ENCODE data around the gene KDM4D.

The KDM4D gene

GRCh38 chr11:94987378-94987777 is 13.9 kb downstream of the KDM4D start:
- Histone ChIP-seq H4K12ac (ENCODE audit: low read depth, low read length) (no peak overlapping the region), H3K9me3 (ENCODE audit: insufficient read depth, low read depth, low read length) (no peaks in the 10 kb centered on the region), H2AFZ (ENCODE audit: insufficient read depth, low read length, poor library complexity) (no peak overlapping the region), H3K9ac (ENCODE audit: low read length) (no peak overlapping the region), H3K23ac (ENCODE audit: low read length) (no peak overlapping the region), H2BK120ac (ENCODE audit: insufficient read depth, low read length, poor library complexity) (no peak overlapping the region), H3K18ac (ENCODE audit: low read length) (no peak overlapping the region), H3K36me3 (ENCODE audit: control insufficient read depth in 1 of 2, insufficient read depth in 2 of 2, low read length in 2 of 2) (no peaks in the 10 kb centered on the region), H4K8ac (ENCODE audit: low read depth, low read length) (no peak overlapping the region), H3K4me1 (ENCODE audit: control insufficient read depth in 1 of 2, insufficient read depth in 2 of 2, low read length in 2 of 2) (no peaks in the 10 kb centered on the region), H3K27me3 (ENCODE audit: insufficient read depth, low read length) (no peaks in the 10 kb centered on the region), H3K79me2 (ENCODE audit: control insufficient read depth, insufficient read depth, low read length, poor library complexity) (no peaks in the 10 kb centered on the region), H3K4me2 (ENCODE audit: low read length) (no peak overlapping the region), H3K4me3 (ENCODE audit: low read depth, low read length) (no peak overlapping the region), H3K14ac (ENCODE audit: low read length) (no peak overlapping the region), H2BK5ac (ENCODE audit: low read depth, low read length, poor library complexity) (no peak overlapping the region), H3K4ac (ENCODE audit: low read depth, low read length) (no peak overlapping the region), H2BK12ac (ENCODE audit: low read length) (no peak overlapping the region), H2AK5ac (ENCODE audit: low read length) (no peak overlapping the region), H4K91ac (ENCODE audit: low read depth, low read length) (no peak overlapping the region), H3K27ac (ENCODE audit: low read depth, low read length) (no peak overlapping the region), H3K79me1 (ENCODE audit: low read length) (no peaks in the 10 kb centered on the region)
- no peak for DNase-seq
- WGBS (ENCODE audit: extremely low coverage, insufficient coverage, insufficient read length) = no CpG with 5 or more reads among the region's 4 CpGs

DNA sequence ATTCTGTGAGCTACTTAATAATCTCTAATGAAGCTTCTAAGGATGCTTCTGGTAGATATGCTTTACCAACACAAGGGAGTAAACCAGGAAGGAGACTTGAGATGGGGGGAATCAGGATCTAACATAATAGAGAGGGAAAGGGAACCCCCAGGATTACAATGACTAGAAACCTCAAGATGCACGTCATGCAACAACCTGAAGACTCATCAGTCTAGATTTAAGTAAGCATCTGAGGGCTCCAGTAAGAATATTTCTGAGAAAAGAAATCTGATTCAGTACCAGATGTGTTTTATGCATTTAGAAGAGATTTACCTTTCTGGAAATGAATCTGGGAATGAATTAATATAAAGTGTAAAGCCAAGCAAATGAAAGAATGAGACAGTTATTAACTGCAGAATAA is 15.2 kb downstream of the KDM4D start:
- no peak overlapping the region for H2BK5ac ChIP-seq (ENCODE audit: low read depth, low read length, poor library complexity)
- no peak for DNase-seq
- H4K91ac ChIP-seq (ENCODE audit: low read depth, low read length) = no peak overlapping the region
- no peak overlapping the region for H4K8ac ChIP-seq (ENCODE audit: low read depth, low read length)
- no peak overlapping the region for H2AFZ ChIP-seq (ENCODE audit: insufficient read depth, low read length, poor library complexity)
- no peak overlapping the region for H3K4me3 ChIP-seq (ENCODE audit: low read depth, low read length)
- no peak overlapping the region for H3K27ac ChIP-seq (ENCODE audit: low read depth, low read length)
- H3K4ac ChIP-seq (ENCODE audit: low read depth, low read length) = no peak overlapping the region
- WGBS (ENCODE audit: extremely low coverage, insufficient coverage, insufficient read length) = no CpG with 5 or more reads among the region's 1 CpG
- no peaks in the 10 kb centered on the region for H3K9me3 ChIP-seq (ENCODE audit: insufficient read depth, low read depth, low read length)
- H3K36me3 ChIP-seq (ENCODE audit: control insufficient read depth in 1 of 2, insufficient read depth in 2 of 2, low read length in 2 of 2) = no peaks in the 10 kb centered on the region
- no peak overlapping the region for H3K9ac ChIP-seq (ENCODE audit: low read length)
- no peak overlapping the region for H2BK12ac ChIP-seq (ENCODE audit: low read length)
- H3K27me3 ChIP-seq (ENCODE audit: insufficient read depth, low read length) = no peaks in the 10 kb centered on the region
- no peak overlapping the region for H3K4me2 ChIP-seq (ENCODE audit: low read length)
- no peaks in the 10 kb centered on the region for H3K79me1 ChIP-seq (ENCODE audit: low read length)
- no peaks in the 10 kb centered on the region for H3K4me1 ChIP-seq (ENCODE audit: control insufficient read depth in 1 of 2, insufficient read depth in 2 of 2, low read length in 2 of 2)
- H3K14ac ChIP-seq (ENCODE audit: low read length) = no peak overlapping the region
- H2BK120ac ChIP-seq (ENCODE audit: insufficient read depth, low read length, poor library complexity) = no peak overlapping the region
- no peaks in the 10 kb centered on the region for H3K79me2 ChIP-seq (ENCODE audit: control insufficient read depth, insufficient read depth, low read length, poor library complexity)
- no peak overlapping the region for H4K12ac ChIP-seq (ENCODE audit: low read depth, low read length)
- no peak overlapping the region for H3K18ac ChIP-seq (ENCODE audit: low read length)
- H2AK5ac ChIP-seq (ENCODE audit: low read length) = no peak overlapping the region
- H3K23ac ChIP-seq (ENCODE audit: low read length) = no peak overlapping the region

- H2BK120ac ChIP-seq (ENCODE audit: insufficient read depth, low read length, poor library complexity) = no peak overlapping the region
- H3K27ac ChIP-seq (ENCODE audit: low read depth, low read length) = no peak overlapping the region
- no CpG with 5 or more reads among the region's 2 CpGs for WGBS (ENCODE audit: extremely low coverage, insufficient coverage, insufficient read length)
- H4K91ac ChIP-seq (ENCODE audit: low read depth, low read length) = no peak overlapping the region
- H3K23ac ChIP-seq (ENCODE audit: low read length) = no peak overlapping the region
- H4K12ac ChIP-seq (ENCODE audit: low read depth, low read length) = no peak overlapping the region
- no peaks in the 10 kb centered on the region for H3K27me3 ChIP-seq (ENCODE audit: insufficient read depth, low read length)
- H3K4me2 ChIP-seq (ENCODE audit: low read length) = no peak overlapping the region
- H3K9me3 ChIP-seq (ENCODE audit: insufficient read depth, low read depth, low read length) = peaks cover 4% of the 10 kb centered on the region
- no peak overlapping the region for H3K4me3 ChIP-seq (ENCODE audit: low read depth, low read length)
- H4K8ac ChIP-seq (ENCODE audit: low read depth, low read length) = no peak overlapping the region
- no peak overlapping the region for H2BK12ac ChIP-seq (ENCODE audit: low read length)
- no peak overlapping the region for H3K9ac ChIP-seq (ENCODE audit: low read length)
- DNase-seq = no peak
- no peaks in the 10 kb centered on the region for H3K79me1 ChIP-seq (ENCODE audit: low read length)
- H3K18ac ChIP-seq (ENCODE audit: low read length) = no peak overlapping the region
- no peaks in the 10 kb centered on the region for H3K36me3 ChIP-seq (ENCODE audit: control insufficient read depth in 1 of 2, insufficient read depth in 2 of 2, low read length in 2 of 2)
- no peak overlapping the region for H2AK5ac ChIP-seq (ENCODE audit: low read length)
- H3K79me2 ChIP-seq (ENCODE audit: control insufficient read depth, insufficient read depth, low read length, poor library complexity) = no peaks in the 10 kb centered on the region
- H2AFZ ChIP-seq (ENCODE audit: insufficient read depth, low read length, poor library complexity) = no peak overlapping the region
- no peak overlapping the region for H3K4ac ChIP-seq (ENCODE audit: low read depth, low read length)
- H3K4me1 ChIP-seq (ENCODE audit: control insufficient read depth in 1 of 2, insufficient read depth in 2 of 2, low read length in 2 of 2) = no peaks in the 10 kb centered on the region
- no peak overlapping the region for H3K14ac ChIP-seq (ENCODE audit: low read length)
- no peak overlapping the region for H2BK5ac ChIP-seq (ENCODE audit: low read depth, low read length, poor library complexity)
These were observed 20.0 kb downstream of the KDM4D start for GRCh38 chr11:94993400-94993943.

DNA sequence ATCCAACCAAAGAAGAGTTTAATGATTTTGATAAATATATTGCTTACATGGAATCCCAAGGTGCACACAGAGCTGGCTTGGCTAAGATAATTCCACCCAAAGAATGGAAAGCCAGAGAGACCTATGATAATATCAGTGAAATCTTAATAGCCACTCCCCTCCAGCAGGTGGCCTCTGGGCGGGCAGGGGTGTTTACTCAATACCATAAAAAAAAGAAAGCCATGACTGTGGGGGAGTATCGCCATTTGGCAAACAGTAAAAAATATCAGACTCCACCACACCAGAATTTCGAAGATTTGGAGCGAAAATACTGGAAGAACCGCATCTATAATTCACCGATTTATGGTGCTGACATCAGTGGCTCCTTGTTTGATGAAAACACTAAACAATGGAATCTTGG is 23.9 kb downstream of the KDM4D start:
- Histone ChIP-seq H2BK5ac (ENCODE audit: low read depth, low read length, poor library complexity) (no peak overlapping the region), H3K23ac (ENCODE audit: low read length) (no peak overlapping the region), H4K8ac (ENCODE audit: low read depth, low read length) (no peak overlapping the region), H3K18ac (ENCODE audit: low read length) (no peak overlapping the region), H2AFZ (ENCODE audit: insufficient read depth, low read length, poor library complexity) (no peak overlapping the region), H3K79me2 (ENCODE audit: control insufficient read depth, insufficient read depth, low read length, poor library complexity) (no peaks in the 10 kb centered on the region), H2BK120ac (ENCODE audit: insufficient read depth, low read length, poor library complexity) (no peak overlapping the region), H4K91ac (ENCODE audit: low read depth, low read length) (no peak overlapping the region), H3K4me3 (ENCODE audit: low read depth, low read length) (no peak overlapping the region), H3K4me2 (ENCODE audit: low read length) (no peak overlapping the region), H4K12ac (ENCODE audit: low read depth, low read length) (no peak overlapping the region), H3K4me1 (ENCODE audit: control insufficient read depth in 1 of 2, insufficient read depth in 2 of 2, low read length in 2 of 2) (no peaks in the 10 kb centered on the region), H2AK5ac (ENCODE audit: low read length) (no peak overlapping the region), H3K36me3 (ENCODE audit: control insufficient read depth in 1 of 2, insufficient read depth in 2 of 2, low read length in 2 of 2) (no peaks in the 10 kb centered on the region), H3K9ac (ENCODE audit: low read length) (no peak overlapping the region), H3K27ac (ENCODE audit: low read depth, low read length) (no peak overlapping the region), H3K79me1 (ENCODE audit: low read length) (no peaks in the 10 kb centered on the region), H3K27me3 (ENCODE audit: insufficient read depth, low read length) (no peaks in the 10 kb centered on the region), H3K9me3 (ENCODE audit: insufficient read depth, low read depth, low read length) (peaks cover 4% of the 10 kb centered on the region), H3K4ac (ENCODE audit: low read depth, low read length) (no peak overlapping the region), H2BK12ac (ENCODE audit: low read length) (no peak overlapping the region), H3K14ac (ENCODE audit: low read length) (no peak overlapping the region)
- DNase-seq = no peak
- no CpG with 5 or more reads among the region's 6 CpGs for WGBS (ENCODE audit: extremely low coverage, insufficient coverage, insufficient read length)

Measured in trophoblast cell (in vitro differentiated cells and primary cell).